GM18873 (cell line): ENCODE results near the gene BHLHE23.
"Not testable (repeated sequence)": the region's sequence is repeated elsewhere in the genome, so short reads cannot be mapped to it uniquely, and the experiment has no call there.

ENCODE experiments used
- ATAC-seq: cut with Tn5 transposase; IDR thresholded peaks from one replicate; pipeline ENCODE4 v1.9.1; 2021; ENCODE audit warnings: mild to moderate bottlenecking, moderate library complexity, moderate number of reproducible peaks; ENCODE audit not compliant: unreplicated experiment, low FRiP score

BHLHE23 gene

GRCh38 chr20:62962891-62963613 lies 43.7 kb downstream of the BHLHE23 start:
- no peak for ATAC-seq

GRCh38 chr20:62962221-62962879 lies 44.4 kb downstream of the BHLHE23 start:
- no peak for ATAC-seq

GRCh38 chr20:62961799-62962198 lies 45.0 kb downstream of the BHLHE23 start:
- no peak for ATAC-seq

- no peak for ATAC-seq
Observed at GRCh38 chr20:62961310-62961783, 45.4 kb downstream of the BHLHE23 start.

GRCh38 chr20:62960446-62961309 lies 46.1 kb downstream of the BHLHE23 start:
- ATAC-seq = not testable (repeated sequence)

GRCh38 chr20:62959998-62960436 lies 46.7 kb downstream of the BHLHE23 start:
- no peak for ATAC-seq

- ATAC-seq = no peak
Observed at GRCh38 chr20:62959101-62959971, 47.4 kb downstream of the BHLHE23 start.

GRCh38 chr20:62958388-62959100 lies 48.2 kb downstream of the BHLHE23 start:
- no peak for ATAC-seq

- no peak for ATAC-seq
Observed at GRCh38 chr20:62957136-62958117, 49.3 kb downstream of the BHLHE23 start.

- ATAC-seq = no peak
Observed at GRCh38 chr20:62956387-62957135, 50.2 kb downstream of the BHLHE23 start.
